Tibial nerve (tissue), 4 donors: ENCODE results near the gene FCER1G.

Experiments
- CTCF ChIP-seq, 5 experiments: fragments of 200-600 bp in 3 of 5; fragments of 450-650 bp in 2 of 5; sonication (generic) in 3 of 5; IDR thresholded peaks; one replicate each; pipeline ENCODE4 v1.5.1; 2016 to 2019; ENCODE audit warnings: antibody characterized with exemption in 5 of 5, mild to moderate bottlenecking in 3 of 5, moderate library complexity in 2 of 5
- EP300 ChIP-seq, 2 donors: sonication (generic); formaldehyde crosslinking; IDR thresholded peaks; one replicate each; pipeline ENCODE4 v1.6.1; 2017; ENCODE audit warnings: antibody characterized with exemption in 2 of 2, mild to moderate bottlenecking in 1 of 2
- POLR2A ChIP-seq, 2 donors: fragments of 450-650 bp; IDR thresholded peaks; one replicate each; pipeline ENCODE4 v1.6.1; 2017; ENCODE audit warnings: antibody characterized with exemption in 2 of 2, mild to moderate bottlenecking in 2 of 2, moderate library complexity in 2 of 2

GRCh38 chr1:161171191-161171590, 43.9 kb upstream of the FCER1G start:
- TF ChIP-seq POLR2A (IDR thresholded peaks at IDR 0.05), result no peak
- no peak for TF ChIP-seq EP300 (IDR thresholded peaks at IDR 0.05)
- TF ChIP-seq CTCF (IDR thresholded peaks at IDR 0.05), result no peak
